Measurements from ENCODE around the gene TBXAS1. TPM values are rescaled to one million over a fixed set of nuclear protein-coding genes. Genes with fewer than 3 reads are reported as not detected.

Gene TBXAS1
- total and polyA plus RNA-seq, 2 donors from 2014 or later = 14.2 to 33.6 TPM

- no peak for TF ChIP-seq CTCF (IDR thresholded peaks at IDR 0.05; ENCODE audit: borderline replicate concordance, extremely low read depth, insufficient read depth)
These were observed 37.2 kb downstream of the TBXAS1 start for GRCh38 chr7:139866047-139866837.

GRCh38 chr7:139867847-139868246, 38.8 kb downstream of the TBXAS1 start:
- Histone ChIP-seq H3K36me3 (ENCODE audit: control insufficient read depth in 2 of 3, insufficient read depth in 3 of 3, low read length in 3 of 3) (no peaks in the 10 kb centered on the region), H3K9me3 (ENCODE audit: control insufficient read depth in 2 of 3, insufficient read depth in 1 of 3, low read length in 3 of 3) (no peaks in the 10 kb centered on the region), H3K9ac (ENCODE audit: low read length in 3 of 3) (no peak overlapping the region), H3K4me3 (ENCODE audit: low read length in 3 of 3) (no peak overlapping the region), H3K4me1 (ENCODE audit: control insufficient read depth in 2 of 3, insufficient read depth in 2 of 3, low read depth in 1 of 3, low read length in 3 of 3) (peaks cover 0 to 4% (median 0%) of the 10 kb centered on the region in 3 donors), H3K27me3 (ENCODE audit: control insufficient read depth, insufficient read depth, low read length) (no peaks in the 10 kb centered on the region), H3K27ac (ENCODE audit: low read depth in 2 of 2, low read length in 2 of 2) (no peak overlapping the region)
- DNase-seq (no peak), FAIRE-seq (no peak)
- intact Hi-C loops (cut with DNase I) = no loop called here
- no peak for TF ChIP-seq CTCF (IDR thresholded peaks at IDR 0.05; ENCODE audit: borderline replicate concordance, extremely low read depth, insufficient read depth)

More at GRCh38 chr7:139866047-139866837, 37.2 kb downstream of the TBXAS1 start:
- Histone ChIP-seq H3K9ac (ENCODE audit: low read length in 3 of 3) (no peak overlapping the region), H3K4me1 (ENCODE audit: control insufficient read depth in 2 of 3, insufficient read depth in 2 of 3, low read depth in 1 of 3, low read length in 3 of 3) (peaks cover 0 to 2% (median 0%) of the 10 kb centered on the region in 3 donors), H3K9me3 (ENCODE audit: control insufficient read depth in 2 of 3, insufficient read depth in 1 of 3, low read length in 3 of 3) (no peaks in the 10 kb centered on the region), H3K27me3 (ENCODE audit: control insufficient read depth, insufficient read depth, low read length) (no peaks in the 10 kb centered on the region), H3K27ac (ENCODE audit: low read depth in 2 of 2, low read length in 2 of 2) (no peak overlapping the region), H3K36me3 (ENCODE audit: control insufficient read depth in 2 of 3, insufficient read depth in 3 of 3, low read length in 3 of 3) (no peaks in the 10 kb centered on the region), H3K4me3 (ENCODE audit: low read length in 3 of 3) (no peak overlapping the region)
- FAIRE-seq (no peak), DNase-seq (no peak)
- intact Hi-C loops (cut with DNase I) = no loop called here

- no peak for FAIRE-seq
- no peaks in the 10 kb centered on the region for H3K36me3 ChIP-seq (ENCODE audit: control insufficient read depth in 2 of 3, insufficient read depth in 3 of 3, low read length in 3 of 3)
- TF ChIP-seq CTCF (IDR thresholded peaks at IDR 0.05; ENCODE audit: borderline replicate concordance, extremely low read depth, insufficient read depth) = no peak
- H3K27ac ChIP-seq (ENCODE audit: low read depth in 2 of 2, low read length in 2 of 2) = no peak overlapping the region
- H3K4me1 ChIP-seq (ENCODE audit: control insufficient read depth in 2 of 3, insufficient read depth in 2 of 3, low read depth in 1 of 3, low read length in 3 of 3) = peaks cover 0 to 4% (median 0%) of the 10 kb centered on the region in 3 donors
- H3K4me3 ChIP-seq (ENCODE audit: low read length in 3 of 3) = no peak overlapping the region
- no peaks in the 10 kb centered on the region for H3K9me3 ChIP-seq (ENCODE audit: control insufficient read depth in 2 of 3, insufficient read depth in 1 of 3, low read length in 3 of 3)
- no peak for DNase-seq
- intact Hi-C loops (cut with DNase I) = no loop called here
- no peaks in the 10 kb centered on the region for H3K27me3 ChIP-seq (ENCODE audit: control insufficient read depth, insufficient read depth, low read length)
- no peak overlapping the region for H3K9ac ChIP-seq (ENCODE audit: low read length in 3 of 3)
These were observed 40.8 kb downstream of the TBXAS1 start for GRCh38 chr7:139869886-139870285.

Data from kidney (tissue), 14 donors.